ENCODE data around the gene IFITM5. TPM values are rescaled to one million over a fixed set of nuclear protein-coding genes. Genes with fewer than 3 reads are reported as not detected.

IFITM5 gene
- total and polyA plus RNA-seq, 9 of the 15 experiments (the other 6 are each of a cell fraction or from before 2014, with no cell fraction given): 0.19 TPM; not detected in 8

DNA sequence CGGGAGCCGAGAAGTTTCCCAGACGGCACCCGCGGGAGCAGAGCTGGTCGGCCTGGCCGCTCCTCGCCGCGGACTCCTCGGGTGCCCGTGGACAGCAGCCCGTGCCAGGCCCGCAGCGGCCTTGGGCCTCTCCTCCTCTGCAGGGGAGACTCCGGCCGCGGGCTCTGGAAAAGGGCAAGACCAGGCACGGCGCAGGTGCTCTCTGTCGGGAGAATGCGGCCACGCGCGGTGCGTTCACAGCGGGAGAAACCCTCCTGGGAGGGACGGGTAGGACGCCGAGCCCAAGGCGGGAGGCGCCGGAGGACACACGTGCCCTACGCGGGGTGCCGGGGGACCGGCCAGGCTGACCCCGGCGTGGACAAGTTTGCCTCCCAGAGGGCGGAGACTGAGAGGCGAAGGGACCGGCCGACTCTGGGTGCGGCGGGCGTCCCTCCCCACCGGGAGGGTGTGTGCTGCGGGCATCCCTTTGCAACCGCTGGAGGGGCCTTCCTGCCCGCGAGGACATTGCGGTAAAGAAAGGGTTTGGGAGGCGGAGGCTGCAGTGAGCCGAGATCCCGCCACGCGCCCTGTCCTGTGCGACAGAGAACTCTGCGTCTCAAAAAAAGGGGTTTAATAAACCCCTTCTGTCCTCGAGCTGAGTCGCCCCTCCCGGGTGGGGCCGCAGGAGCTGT is 16.8 kb upstream of the IFITM5 start (continued):
- TF ChIP-seq TOE1 (IDR thresholded peaks at IDR 0.05; ENCODE audit: borderline replicate concordance) (0 out of 2 replicates have a peak, but pooled peaks have one; percentile 17), TOE1 (CRISPR knock-in tag; IDR thresholded peaks at IDR 0.05; ENCODE audit: borderline replicate concordance, low read depth) (no peak), HMG20B (CRISPR knock-in tag; IDR thresholded peaks at IDR 0.05) (peak; percentile 61; the same call in 1 of the 2 replicates), DMBX1 (CRISPR knock-in tag; IDR thresholded peaks at IDR 0.05; ENCODE audit: borderline replicate concordance) (no peak), GABPA (tag; conservative IDR thresholded peaks at IDR 0.05; ENCODE audit: low read depth) (no peak), ZFP30 (CRISPR knock-in tag; IDR thresholded peaks at IDR 0.05; ENCODE audit: borderline replicate concordance) (no peak), GATA2 (CRISPR knock-in tag; IDR thresholded peaks at IDR 0.05) (no peak), ARID1B (IDR thresholded peaks at IDR 0.05) (no peak), EGR1 (conservative IDR thresholded peaks at IDR 0.05) (no peak), HDAC8 (tag; IDR thresholded peaks at IDR 0.05) (no peak), SMC3 (conservative IDR thresholded peaks at IDR 0.05; ENCODE audit: insufficient read depth, low read depth, low read length) (no peak), PRMT5 (CRISPR knock-in tag; IDR thresholded peaks at IDR 0.05) (no peak), ZFP36 (IDR thresholded peaks at IDR 0.05; ENCODE audit: low read depth, low read length, partially characterized antibody) (no peak)
- TF ChIP-seq, protein P1, sequence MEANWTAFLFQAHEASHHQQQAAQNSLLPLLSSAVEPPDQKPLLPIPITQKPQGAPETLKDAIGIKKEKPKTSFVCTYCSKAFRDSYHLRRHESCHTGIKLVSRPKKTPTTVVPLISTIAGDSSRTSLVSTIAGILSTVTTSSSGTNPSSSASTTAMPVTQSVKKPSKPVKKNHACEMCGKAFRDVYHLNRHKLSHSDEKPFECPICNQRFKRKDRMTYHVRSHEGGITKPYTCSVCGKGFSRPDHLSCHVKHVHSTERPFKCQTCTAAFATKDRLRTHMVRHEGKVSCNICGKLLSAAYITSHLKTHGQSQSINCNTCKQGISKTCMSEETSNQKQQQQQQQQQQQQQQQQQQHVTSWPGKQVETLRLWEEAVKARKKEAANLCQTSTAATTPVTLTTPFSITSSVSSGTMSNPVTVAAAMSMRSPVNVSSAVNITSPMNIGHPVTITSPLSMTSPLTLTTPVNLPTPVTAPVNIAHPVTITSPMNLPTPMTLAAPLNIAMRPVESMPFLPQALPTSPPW (CRISPR knock-in tag; IDR thresholded peaks at IDR 0.05): peak; percentile 42; the same call in 1 of the 2 replicates
- TF ChIP-seq, protein P2, sequence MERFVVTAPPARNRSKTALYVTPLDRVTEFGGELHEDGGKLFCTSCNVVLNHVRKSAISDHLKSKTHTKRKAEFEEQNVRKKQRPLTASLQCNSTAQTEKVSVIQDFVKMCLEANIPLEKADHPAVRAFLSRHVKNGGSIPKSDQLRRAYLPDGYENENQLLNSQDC (CRISPR knock-in tag; IDR thresholded peaks at IDR 0.05): no peak
- TF ChIP-seq, protein P3, sequence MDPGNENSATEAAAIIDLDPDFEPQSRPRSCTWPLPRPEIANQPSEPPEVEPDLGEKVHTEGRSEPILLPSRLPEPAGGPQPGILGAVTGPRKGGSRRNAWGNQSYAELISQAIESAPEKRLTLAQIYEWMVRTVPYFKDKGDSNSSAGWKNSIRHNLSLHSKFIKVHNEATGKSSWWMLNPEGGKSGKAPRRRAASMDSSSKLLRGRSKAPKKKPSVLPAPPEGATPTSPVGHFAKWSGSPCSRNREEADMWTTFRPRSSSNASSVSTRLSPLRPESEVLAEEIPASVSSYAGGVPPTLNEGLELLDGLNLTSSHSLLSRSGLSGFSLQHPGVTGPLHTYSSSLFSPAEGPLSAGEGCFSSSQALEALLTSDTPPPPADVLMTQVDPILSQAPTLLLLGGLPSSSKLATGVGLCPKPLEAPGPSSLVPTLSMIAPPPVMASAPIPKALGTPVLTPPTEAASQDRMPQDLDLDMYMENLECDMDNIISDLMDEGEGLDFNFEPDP (CRISPR knock-in tag; IDR thresholded peaks at IDR 0.05): no peak
- TF ChIP-seq, protein P4, sequence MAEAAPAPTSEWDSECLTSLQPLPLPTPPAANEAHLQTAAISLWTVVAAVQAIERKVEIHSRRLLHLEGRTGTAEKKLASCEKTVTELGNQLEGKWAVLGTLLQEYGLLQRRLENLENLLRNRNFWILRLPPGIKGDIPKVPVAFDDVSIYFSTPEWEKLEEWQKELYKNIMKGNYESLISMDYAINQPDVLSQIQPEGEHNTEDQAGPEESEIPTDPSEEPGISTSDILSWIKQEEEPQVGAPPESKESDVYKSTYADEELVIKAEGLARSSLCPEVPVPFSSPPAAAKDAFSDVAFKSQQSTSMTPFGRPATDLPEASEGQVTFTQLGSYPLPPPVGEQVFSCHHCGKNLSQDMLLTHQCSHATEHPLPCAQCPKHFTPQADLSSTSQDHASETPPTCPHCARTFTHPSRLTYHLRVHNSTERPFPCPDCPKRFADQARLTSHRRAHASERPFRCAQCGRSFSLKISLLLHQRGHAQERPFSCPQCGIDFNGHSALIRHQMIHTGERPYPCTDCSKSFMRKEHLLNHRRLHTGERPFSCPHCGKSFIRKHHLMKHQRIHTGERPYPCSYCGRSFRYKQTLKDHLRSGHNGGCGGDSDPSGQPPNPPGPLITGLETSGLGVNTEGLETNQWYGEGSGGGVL (CRISPR knock-in tag; IDR thresholded peaks at IDR 0.05): no peak
- TF ChIP-seq, protein P5, sequence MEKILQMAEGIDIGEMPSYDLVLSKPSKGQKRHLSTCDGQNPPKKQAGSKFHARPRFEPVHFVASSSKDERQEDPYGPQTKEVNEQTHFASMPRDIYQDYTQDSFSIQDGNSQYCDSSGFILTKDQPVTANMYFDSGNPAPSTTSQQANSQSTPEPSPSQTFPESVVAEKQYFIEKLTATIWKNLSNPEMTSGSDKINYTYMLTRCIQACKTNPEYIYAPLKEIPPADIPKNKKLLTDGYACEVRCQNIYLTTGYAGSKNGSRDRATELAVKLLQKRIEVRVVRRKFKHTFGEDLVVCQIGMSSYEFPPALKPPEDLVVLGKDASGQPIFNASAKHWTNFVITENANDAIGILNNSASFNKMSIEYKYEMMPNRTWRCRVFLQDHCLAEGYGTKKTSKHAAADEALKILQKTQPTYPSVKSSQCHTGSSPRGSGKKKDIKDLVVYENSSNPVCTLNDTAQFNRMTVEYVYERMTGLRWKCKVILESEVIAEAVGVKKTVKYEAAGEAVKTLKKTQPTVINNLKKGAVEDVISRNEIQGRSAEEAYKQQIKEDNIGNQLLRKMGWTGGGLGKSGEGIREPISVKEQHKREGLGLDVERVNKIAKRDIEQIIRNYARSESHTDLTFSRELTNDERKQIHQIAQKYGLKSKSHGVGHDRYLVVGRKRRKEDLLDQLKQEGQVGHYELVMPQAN (IDR thresholded peaks at IDR 0.05; ENCODE audit: borderline replicate concordance): peak; percentile 61; the same call in 1 of the 2 replicates

Measured in K562 (cell line).